ENCODE measurements around the gene MACF1.

MACF1 gene

DNA sequence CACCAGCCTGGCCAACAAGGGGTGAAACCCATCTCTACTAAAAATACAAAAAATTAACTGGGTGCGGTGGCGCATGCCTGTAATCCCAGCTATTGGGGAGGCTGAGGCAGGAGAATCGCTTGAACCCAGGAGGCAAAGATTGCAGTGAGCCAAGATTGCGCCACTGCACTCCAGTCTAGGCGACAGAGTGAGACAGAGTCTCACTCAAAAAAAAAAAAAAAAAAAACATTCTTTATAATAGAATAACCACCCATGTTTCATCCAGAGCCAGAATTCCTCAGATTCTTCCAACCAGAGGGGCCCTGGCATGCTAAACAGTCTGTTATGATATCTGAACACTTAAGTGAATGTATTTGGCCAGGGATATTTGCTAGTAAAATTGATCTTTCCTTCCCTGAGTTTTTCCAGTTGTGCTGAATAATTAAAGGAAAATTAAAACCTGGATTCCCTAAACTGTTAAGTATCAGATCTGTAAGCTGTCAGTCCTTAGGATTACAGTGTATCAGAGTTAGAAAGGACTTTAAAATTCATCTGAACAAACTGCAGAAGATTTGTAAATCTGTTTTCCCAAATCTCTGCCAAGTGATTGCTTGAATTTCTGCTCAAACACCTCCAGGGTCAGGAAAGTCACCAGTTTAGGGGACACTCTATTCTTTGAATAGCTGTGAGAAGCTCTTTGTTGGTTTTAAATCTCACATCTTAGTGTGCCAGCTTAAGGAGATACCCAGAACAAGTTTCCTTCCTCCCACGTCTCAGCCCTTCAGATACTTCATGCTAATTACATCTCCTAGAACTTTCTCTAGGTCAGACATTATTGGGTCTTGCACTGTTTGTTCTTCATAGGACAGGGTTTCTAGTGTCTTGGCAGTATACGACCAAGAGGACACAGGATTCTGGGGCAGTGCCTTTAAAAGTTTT lies 202.3 kb downstream of the MACF1 start:
- Histone ChIP-seq H3K27ac (ENCODE audit: low read depth, low read length) (no peak overlapping the region), H3K79me1 (ENCODE audit: low read length) (peaks cover 12% of the 10 kb centered on the region), H3K4me2 (ENCODE audit: low read length) (no peak overlapping the region), H4K91ac (ENCODE audit: low read depth, low read length) (no peak overlapping the region), H3K9me3 (ENCODE audit: insufficient read depth, low read depth, low read length) (no peaks in the 10 kb centered on the region), H3K36me3 (ENCODE audit: control insufficient read depth in 1 of 2, insufficient read depth in 2 of 2, low read length in 2 of 2) (peaks cover 0 to 2% of the 10 kb centered on the region in 2 experiments), H3K4me3 (ENCODE audit: low read depth, low read length) (no peak overlapping the region), H3K14ac (ENCODE audit: low read length) (no peak overlapping the region), H3K4me1 (ENCODE audit: control insufficient read depth in 1 of 2, insufficient read depth in 2 of 2, low read length in 2 of 2) (peaks cover 2 to 15% of the 10 kb centered on the region in 2 experiments), H2BK120ac (ENCODE audit: insufficient read depth, low read length, poor library complexity) (no peak overlapping the region), H3K9ac (ENCODE audit: low read length) (no peak overlapping the region), H3K27me3 (ENCODE audit: insufficient read depth, low read length) (no peaks in the 10 kb centered on the region), H3K18ac (ENCODE audit: low read length) (no peak overlapping the region), H3K79me2 (ENCODE audit: control insufficient read depth, insufficient read depth, low read length, poor library complexity) (peaks cover 10% of the 10 kb centered on the region), H2AFZ (ENCODE audit: insufficient read depth, low read length, poor library complexity) (no peak overlapping the region), H2AK5ac (ENCODE audit: low read length) (no peak overlapping the region), H2BK5ac (ENCODE audit: low read depth, low read length, poor library complexity) (no peak overlapping the region), H4K8ac (ENCODE audit: low read depth, low read length) (no peak overlapping the region), H3K4ac (ENCODE audit: low read depth, low read length) (no peak overlapping the region), H2BK12ac (ENCODE audit: low read length) (no peak overlapping the region), H3K23ac (ENCODE audit: low read length) (no peak overlapping the region), H4K12ac (ENCODE audit: low read depth, low read length) (no peak overlapping the region)
- no CpG with 5 or more reads among the region's 7 CpGs for WGBS (ENCODE audit: extremely low coverage, insufficient coverage, insufficient read length)
- DNase-seq, result peak; percentile 8 to 23

DNA sequence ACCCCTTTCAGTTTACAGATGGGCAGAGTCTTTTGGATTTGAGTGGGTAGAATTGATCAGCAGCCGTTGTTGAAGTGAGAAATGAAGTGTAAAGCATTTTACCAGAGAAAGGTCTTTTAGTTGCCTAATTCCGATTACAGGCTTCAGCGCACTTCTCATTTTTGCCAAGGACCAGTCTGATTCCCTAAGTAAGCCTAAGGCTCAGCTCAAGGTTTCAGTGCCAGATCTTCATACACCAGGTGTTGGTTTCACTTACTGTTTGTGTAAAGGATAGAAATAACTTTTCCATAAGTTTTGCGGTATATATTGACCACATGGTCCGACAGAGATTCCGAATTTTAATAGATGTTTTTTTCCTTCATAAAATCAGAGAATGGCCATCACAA lies 203.0 kb downstream of the MACF1 start:
- Histone ChIP-seq H2BK120ac (ENCODE audit: insufficient read depth, low read length, poor library complexity) (no peak overlapping the region), H3K27ac (ENCODE audit: low read depth, low read length) (peak overlapping the region; percentile 93), H4K12ac (ENCODE audit: low read depth, low read length) (no peak overlapping the region), H4K91ac (ENCODE audit: low read depth, low read length) (no peak overlapping the region), H3K4me3 (ENCODE audit: low read depth, low read length) (no peak overlapping the region), H3K79me2 (ENCODE audit: control insufficient read depth, insufficient read depth, low read length, poor library complexity) (peaks cover 10% of the 10 kb centered on the region), H3K79me1 (ENCODE audit: low read length) (peaks cover 12% of the 10 kb centered on the region), H3K23ac (ENCODE audit: low read length) (no peak overlapping the region), H3K4me1 (ENCODE audit: control insufficient read depth in 1 of 2, insufficient read depth in 2 of 2, low read length in 2 of 2) (peaks cover 2 to 15% of the 10 kb centered on the region in 2 experiments), H3K4ac (ENCODE audit: low read depth, low read length) (no peak overlapping the region), H3K4me2 (ENCODE audit: low read length) (peak overlapping the region; percentile 83), H2AK5ac (ENCODE audit: low read length) (no peak overlapping the region), H3K14ac (ENCODE audit: low read length) (no peak overlapping the region), H3K27me3 (ENCODE audit: insufficient read depth, low read length) (no peaks in the 10 kb centered on the region), H3K9me3 (ENCODE audit: insufficient read depth, low read depth, low read length) (no peaks in the 10 kb centered on the region), H3K9ac (ENCODE audit: low read length) (no peak overlapping the region), H3K18ac (ENCODE audit: low read length) (no peak overlapping the region), H2BK12ac (ENCODE audit: low read length) (no peak overlapping the region), H3K36me3 (ENCODE audit: control insufficient read depth in 1 of 2, insufficient read depth in 2 of 2, low read length in 2 of 2) (peaks cover 0 to 5% of the 10 kb centered on the region in 2 experiments), H2BK5ac (ENCODE audit: low read depth, low read length, poor library complexity) (no peak overlapping the region), H4K8ac (ENCODE audit: low read depth, low read length) (peak overlapping the region; percentile 8), H2AFZ (ENCODE audit: insufficient read depth, low read length, poor library complexity) (no peak overlapping the region)
- WGBS (ENCODE audit: extremely low coverage, insufficient coverage, insufficient read length), result no CpG with 5 or more reads among the region's 6 CpGs
- DNase-seq, result peak in 1 of 2 donors; percentile 6

DNA sequence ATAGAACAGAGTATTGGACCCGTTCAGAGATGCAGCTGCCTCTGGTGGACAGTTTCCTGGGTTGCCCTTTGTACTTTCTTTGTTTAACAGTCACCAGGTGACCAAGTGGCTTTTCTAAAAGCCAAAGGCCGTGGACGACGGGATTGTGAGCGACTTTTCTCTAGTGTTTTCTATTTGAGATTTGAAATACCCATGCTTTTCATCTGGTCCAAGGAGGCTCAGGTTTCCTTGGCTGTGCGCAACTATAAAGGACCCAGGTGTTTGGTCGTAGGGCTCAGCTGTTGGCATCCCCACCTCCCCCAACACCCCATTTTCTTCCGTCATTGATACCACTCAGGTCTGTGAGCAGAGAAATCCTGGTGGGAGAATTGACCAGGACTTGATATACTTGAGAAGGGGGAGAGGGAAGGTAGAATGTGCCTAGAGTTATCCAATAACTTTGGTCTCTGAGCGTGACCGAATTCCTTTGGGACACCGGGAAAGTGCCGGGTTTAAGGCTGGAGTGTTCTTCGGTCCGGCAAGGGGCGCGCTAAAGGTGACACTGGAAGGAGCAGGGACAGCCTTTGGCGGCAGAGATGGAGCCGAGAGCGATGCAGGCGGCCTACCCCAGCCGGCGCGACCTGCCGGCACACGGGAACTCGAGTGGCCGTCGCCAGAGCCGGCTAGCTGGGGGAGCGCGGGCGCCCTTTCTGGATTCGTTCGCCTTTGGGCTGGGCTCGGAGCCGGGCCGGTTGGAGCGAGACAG lies 203.6 kb downstream of the MACF1 start:
- H3K79me1 ChIP-seq (ENCODE audit: low read length), result peaks cover 12% of the 10 kb centered on the region
- H3K14ac ChIP-seq (ENCODE audit: low read length), result peak overlapping the region; percentile 97
- H3K4me1 ChIP-seq (ENCODE audit: control insufficient read depth in 1 of 2, insufficient read depth in 2 of 2, low read length in 2 of 2), result peaks cover 2 to 15% of the 10 kb centered on the region in 2 experiments
- H4K8ac ChIP-seq (ENCODE audit: low read depth, low read length), result peak overlapping the region; percentile 90
- H3K27me3 ChIP-seq (ENCODE audit: insufficient read depth, low read length), result no peaks in the 10 kb centered on the region
- H2BK120ac ChIP-seq (ENCODE audit: insufficient read depth, low read length, poor library complexity), result peak overlapping the region; percentile 96
- peak overlapping the region; percentile 85 for H3K4me3 ChIP-seq (ENCODE audit: low read depth, low read length)
- peak overlapping the region; percentile 90 for H3K4ac ChIP-seq (ENCODE audit: low read depth, low read length)
- H4K91ac ChIP-seq (ENCODE audit: low read depth, low read length), result peak overlapping the region; percentile 97
- H3K9ac ChIP-seq (ENCODE audit: low read length), result peak overlapping the region; percentile 95
- H3K4me2 ChIP-seq (ENCODE audit: low read length), result peak overlapping the region; percentile 83
- H2AFZ ChIP-seq (ENCODE audit: insufficient read depth, low read length, poor library complexity), result peak overlapping the region; percentile 97
- no CpG with 5 or more reads among the region's 38 CpGs for WGBS (ENCODE audit: extremely low coverage, insufficient coverage, insufficient read length)
- peak overlapping the region; percentile 86 for H4K12ac ChIP-seq (ENCODE audit: low read depth, low read length)
- no peaks in the 10 kb centered on the region for H3K9me3 ChIP-seq (ENCODE audit: insufficient read depth, low read depth, low read length)
- no peak overlapping the region for H2AK5ac ChIP-seq (ENCODE audit: low read length)
- peak in 1 of 2 donors; percentile 26 for DNase-seq
- peak overlapping the region; percentile 99 for H3K18ac ChIP-seq (ENCODE audit: low read length)
- H2BK12ac ChIP-seq (ENCODE audit: low read length), result peak overlapping the region; percentile 78
- peaks cover 5 to 10% of the 10 kb centered on the region in 2 experiments for H3K36me3 ChIP-seq (ENCODE audit: control insufficient read depth in 1 of 2, insufficient read depth in 2 of 2, low read length in 2 of 2)
- H3K27ac ChIP-seq (ENCODE audit: low read depth, low read length), result peak overlapping the region; percentile 93
- H3K23ac ChIP-seq (ENCODE audit: low read length), result no peak overlapping the region
- H2BK5ac ChIP-seq (ENCODE audit: low read depth, low read length, poor library complexity), result peak overlapping the region; percentile 81
- H3K79me2 ChIP-seq (ENCODE audit: control insufficient read depth, insufficient read depth, low read length, poor library complexity), result peaks cover 10% of the 10 kb centered on the region

DNA sequence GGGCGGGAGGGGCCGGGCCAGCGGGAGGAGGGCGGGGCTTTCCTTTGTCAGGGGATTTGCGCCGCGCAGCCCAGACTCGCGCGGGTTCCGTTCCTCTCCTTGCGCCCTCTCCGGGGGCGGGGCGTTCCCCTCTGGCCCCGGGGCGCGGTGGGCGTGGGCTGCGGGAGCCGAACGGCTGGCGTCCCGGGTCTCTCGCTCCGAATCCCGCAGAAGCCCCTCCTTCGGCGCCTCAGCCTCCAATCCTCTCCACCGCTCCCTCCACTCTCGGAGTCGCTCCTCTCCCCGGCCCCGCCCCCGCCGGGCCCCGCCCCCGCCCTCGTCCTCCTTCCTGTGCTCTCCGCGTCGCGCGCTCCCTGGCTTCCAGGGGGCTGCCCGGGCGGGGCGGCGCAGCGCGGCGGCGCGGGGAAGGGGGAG lies 204.2 kb downstream of the MACF1 start:
- Histone ChIP-seq H3K27me3 (ENCODE audit: insufficient read depth, low read length) (no peaks in the 10 kb centered on the region), H3K14ac (ENCODE audit: low read length) (no peak overlapping the region), H2AK5ac (ENCODE audit: low read length) (no peak overlapping the region), H2BK5ac (ENCODE audit: low read depth, low read length, poor library complexity) (peak overlapping the region; percentile 81), H4K12ac (ENCODE audit: low read depth, low read length) (peak overlapping the region; percentile 86), H3K4me3 (ENCODE audit: low read depth, low read length) (peak overlapping the region; percentile 90), H2BK12ac (ENCODE audit: low read length) (no peak overlapping the region), H2BK120ac (ENCODE audit: insufficient read depth, low read length, poor library complexity) (no peak overlapping the region), H3K27ac (ENCODE audit: low read depth, low read length) (peak overlapping the region; percentile 93), H3K23ac (ENCODE audit: low read length) (no peak overlapping the region), H4K91ac (ENCODE audit: low read depth, low read length) (peak overlapping the region; percentile 97), H3K4ac (ENCODE audit: low read depth, low read length) (no peak overlapping the region), H4K8ac (ENCODE audit: low read depth, low read length) (no peak overlapping the region), H3K4me2 (ENCODE audit: low read length) (peak overlapping the region; percentile 83), H3K79me1 (ENCODE audit: low read length) (peaks cover 12% of the 10 kb centered on the region), H3K79me2 (ENCODE audit: control insufficient read depth, insufficient read depth, low read length, poor library complexity) (peaks cover 10% of the 10 kb centered on the region), H3K9ac (ENCODE audit: low read length) (no peak overlapping the region), H3K18ac (ENCODE audit: low read length) (no peak overlapping the region), H2AFZ (ENCODE audit: insufficient read depth, low read length, poor library complexity) (no peak overlapping the region), H3K9me3 (ENCODE audit: insufficient read depth, low read depth, low read length) (no peaks in the 10 kb centered on the region), H3K36me3 (ENCODE audit: control insufficient read depth in 1 of 2, insufficient read depth in 2 of 2, low read length in 2 of 2) (peaks cover 5 to 11% of the 10 kb centered on the region in 2 experiments), H3K4me1 (ENCODE audit: control insufficient read depth in 1 of 2, insufficient read depth in 2 of 2, low read length in 2 of 2) (peaks cover 2 to 15% of the 10 kb centered on the region in 2 experiments)
- peak; percentile 92 to 95 for DNase-seq
- no CpG with 5 or more reads among the region's 53 CpGs for WGBS (ENCODE audit: extremely low coverage, insufficient coverage, insufficient read length)
